Stimulated activated CD4-positive, alpha-beta T cell treated with anti-CD3 and anti-CD28 coated beads, TNF-alpha, amount 100 ng/mL, for 1 hour (primary cell): ENCODE data around the gene LEMD1.

Source experiments
- DNase-seq, 3 donors: peaks; one replicate each; pipeline ENCODE4 v3.0.0-alpha.2; 2020; ENCODE audit warnings: low read depth in 3 of 3, low spot score in 1 of 3

Gene LEMD1

DNA sequence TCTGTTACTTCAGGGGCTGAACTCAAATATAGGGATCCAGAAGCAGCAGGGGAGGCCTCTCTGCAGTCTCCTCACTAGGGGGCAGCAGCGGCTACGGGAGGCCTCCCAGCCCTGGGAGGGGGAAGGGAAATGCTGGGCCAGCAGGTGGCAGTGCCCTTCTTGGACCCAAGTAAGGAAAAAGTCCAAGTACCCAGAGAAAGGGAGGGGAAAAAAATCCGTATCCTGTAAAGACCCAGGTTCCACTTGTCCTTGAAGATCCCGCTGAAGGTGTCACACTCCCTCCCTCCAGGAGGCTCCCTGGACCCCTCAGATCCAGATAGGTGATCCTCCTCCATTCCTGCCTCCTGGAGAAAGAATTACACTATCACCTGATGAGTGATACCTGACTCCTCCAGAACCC, 86.2 kb downstream of the LEMD1 start:
- DNase-seq: peak in 2 of 3 donors; percentile 46 to 66

DNA sequence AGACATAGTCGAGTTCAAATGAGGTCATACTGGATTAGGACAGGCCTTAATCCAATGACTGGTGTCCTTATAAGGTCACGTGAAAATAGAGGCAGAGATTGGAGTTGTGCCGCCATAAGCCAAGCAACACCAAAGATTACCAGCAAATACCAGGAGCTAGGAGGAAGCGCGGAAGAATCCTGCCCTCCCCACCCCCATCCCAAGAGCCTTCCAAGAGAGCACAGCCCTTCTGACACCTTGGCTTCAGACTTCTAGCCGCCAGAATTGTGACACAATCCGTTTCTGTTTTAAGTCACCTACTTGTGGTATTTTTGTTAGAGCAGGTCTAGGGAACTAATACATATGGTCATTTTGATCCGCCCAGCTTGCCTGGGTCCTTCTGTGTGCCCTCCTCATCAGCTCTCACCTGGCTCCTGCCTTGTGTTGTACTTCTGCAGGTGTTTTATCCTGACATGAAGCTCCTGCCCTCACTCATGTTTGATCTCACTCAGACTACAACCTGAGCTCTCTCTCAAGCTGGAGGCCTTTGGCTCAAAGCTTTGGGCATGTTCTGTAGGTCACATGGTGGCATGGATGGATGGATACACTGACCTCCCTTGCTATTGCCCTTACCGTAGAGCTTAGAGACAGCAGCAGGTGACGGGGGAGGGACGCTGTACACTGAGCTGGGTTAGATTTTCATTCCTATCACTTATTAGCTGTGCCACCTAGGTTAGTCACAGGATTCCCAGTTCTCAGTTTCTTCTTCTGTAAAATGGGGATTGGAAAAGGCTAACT, 89.7 kb downstream of the LEMD1 start:
- no peak for DNase-seq
